IPS-18c (cell line): ENCODE measurements around the gene TRIM45.
"Not testable (repeated sequence)": the region's sequence is repeated elsewhere in the genome, so short reads cannot be mapped to it uniquely, and the experiment has no call there.

Experiments
- H3K4me3 ChIP-seq: 2 replicates; pipeline ENCODE4 v1.7.0; 2013; ENCODE audit warnings: low read depth, mild to moderate bottlenecking, low read length, moderate library complexity; ENCODE audit not compliant: insufficient read depth
- H3K9me3 ChIP-seq: one replicate; pipeline ENCODE4 v1.6.1; 2013; ENCODE audit warnings: mild to moderate bottlenecking, low read length, moderate library complexity; ENCODE audit not compliant: control insufficient read depth, insufficient read depth

TRIM45 gene

GRCh38 chr1:117121589-117122329 lies at the start of gene TRIM45:
TRIM45 (minus strand) TSS chr1:117121749; CDS start chr1:117121201, 548 bp downstream.
- peaks cover 2% of the 10 kb centered on the region for H3K9me3 ChIP-seq

DNA sequence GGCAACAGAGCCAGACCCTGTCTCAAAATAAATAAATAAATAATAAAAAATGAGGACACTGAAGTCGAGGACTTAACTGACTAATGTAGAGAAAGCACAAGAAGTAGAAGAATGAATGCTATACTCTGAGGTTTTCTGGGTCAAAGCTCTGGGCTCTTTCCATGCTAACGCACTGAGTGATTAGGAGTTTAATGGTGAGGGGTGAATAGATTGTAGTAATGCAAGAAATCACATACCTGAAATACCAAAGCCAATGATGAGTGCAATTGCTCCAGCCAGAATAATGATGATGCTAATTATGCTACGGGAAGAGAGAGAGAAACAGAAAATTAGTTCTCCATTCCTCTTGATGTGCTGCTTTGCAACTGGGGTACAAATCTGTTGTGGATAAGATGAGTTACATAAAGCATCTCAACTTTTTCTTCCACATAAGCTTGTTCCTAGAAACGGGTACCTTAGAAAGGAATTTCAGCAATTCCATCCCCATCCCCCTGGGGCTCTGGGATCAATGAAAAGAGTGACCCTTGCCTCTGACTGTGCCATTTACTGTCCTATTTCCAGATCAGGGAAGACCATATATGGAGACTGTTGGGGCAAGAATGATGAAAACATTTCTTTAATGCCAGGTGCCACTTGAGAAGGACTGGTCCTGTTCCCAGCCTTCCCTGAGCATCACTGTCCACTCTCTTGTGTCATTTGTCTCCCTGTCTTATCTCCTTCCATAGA lies 48.5 kb upstream of the TRIM45 start:
- H3K4me3 ChIP-seq, result no peak overlapping the region
- no peaks in the 10 kb centered on the region for H3K9me3 ChIP-seq

More at GRCh38 chr1:117121589-117122329, at the start of gene TRIM45:
- peak within 1 kb of the TSS; percentile 90 for H3K4me3 ChIP-seq

DNA sequence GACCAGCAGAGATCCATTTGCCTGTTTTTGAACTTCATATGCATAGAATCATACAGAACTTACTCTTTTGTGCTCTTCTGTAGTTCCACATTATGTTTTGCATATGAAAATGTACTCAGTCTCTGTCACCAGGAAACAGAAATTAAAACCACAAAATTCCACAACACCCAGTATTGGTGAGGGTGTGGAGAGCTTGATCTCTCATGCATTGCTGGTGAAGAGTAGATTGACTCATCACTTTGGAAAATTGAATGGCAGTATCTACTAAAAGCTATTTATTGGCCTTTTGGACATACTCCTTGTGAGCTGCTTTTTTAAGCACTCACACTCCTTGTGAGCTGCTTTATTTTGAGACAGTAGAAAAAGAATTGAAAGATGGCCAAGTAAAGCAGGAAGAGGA lies 45.9 kb upstream of the TRIM45 start:
- no peak overlapping the region for H3K4me3 ChIP-seq
- H3K9me3 ChIP-seq, result no peaks in the 10 kb centered on the region

DNA sequence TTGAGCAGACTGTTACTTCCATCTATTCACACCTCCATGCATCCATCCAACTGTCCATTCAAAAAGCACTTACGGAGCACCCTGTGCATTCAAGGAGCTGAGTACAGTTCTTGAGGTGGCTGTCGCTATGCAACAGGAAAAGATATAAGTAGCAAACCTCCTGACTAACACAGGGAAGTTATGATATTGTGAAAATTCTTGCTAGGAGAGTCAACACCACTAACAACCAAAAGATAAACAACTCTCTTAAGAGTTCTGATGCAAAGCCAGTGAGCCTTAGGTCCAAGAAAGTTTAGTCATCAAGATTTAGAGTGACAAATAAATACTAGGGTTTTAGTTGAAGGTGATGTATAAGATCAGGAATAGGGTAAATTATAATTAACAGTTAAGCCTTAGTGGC lies 44.5 kb upstream of the TRIM45 start:
- H3K9me3 ChIP-seq, result no peaks in the 10 kb centered on the region

DNA sequence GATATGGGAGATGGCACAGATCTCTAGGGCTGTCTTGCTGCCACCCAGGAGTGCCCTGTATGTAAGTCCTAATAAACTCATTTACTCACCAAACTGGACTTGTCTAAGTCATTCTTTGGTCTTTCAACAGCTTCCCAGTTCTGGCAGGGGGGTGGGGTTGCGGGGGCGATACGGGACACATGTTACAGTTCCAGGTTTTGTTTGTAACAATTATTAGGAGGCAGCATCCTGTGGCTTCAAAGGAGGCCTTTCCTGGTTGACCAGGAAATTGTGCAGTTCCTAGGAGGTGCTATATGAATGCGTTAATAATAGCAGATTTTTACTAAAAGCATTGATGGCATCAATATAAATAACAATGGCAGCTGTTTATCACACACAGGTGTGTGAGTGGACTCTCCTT lies 42.7 kb upstream of the TRIM45 start:
- Histone ChIP-seq H3K4me3 (no peak overlapping the region), H3K9me3 (no peaks in the 10 kb centered on the region)

More for the DNA sequence above, 44.5 kb upstream of the TRIM45 start:
- H3K4me3 ChIP-seq, result no peak overlapping the region

- Histone ChIP-seq H3K4me3 (no peak overlapping the region), H3K9me3 (peaks cover 3% of the 10 kb centered on the region)
Observed at GRCh38 chr1:117162816-117163215, 41.3 kb upstream of the TRIM45 start.

DNA sequence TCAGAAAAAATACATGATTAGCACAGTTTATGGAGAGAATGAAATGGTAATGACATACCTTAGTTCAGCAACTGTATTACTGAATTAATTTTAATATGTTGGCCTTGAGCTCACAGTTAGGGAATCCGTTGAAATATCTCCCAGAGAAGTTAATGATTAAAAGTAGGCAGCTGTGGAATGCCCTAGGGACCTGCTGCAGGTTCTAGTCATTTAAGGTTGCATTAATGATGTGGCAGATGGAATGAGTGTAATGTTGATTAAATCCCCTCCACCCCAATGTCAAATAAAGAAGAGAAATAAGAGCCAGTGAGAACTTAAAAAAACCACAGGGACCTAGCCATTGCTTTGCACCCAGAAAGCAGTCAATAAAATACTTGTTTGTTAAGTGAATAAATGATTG lies 40.3 kb upstream of the TRIM45 start:
- Histone ChIP-seq H3K9me3 (peaks cover 4% of the 10 kb centered on the region), H3K4me3 (no peak overlapping the region)

DNA sequence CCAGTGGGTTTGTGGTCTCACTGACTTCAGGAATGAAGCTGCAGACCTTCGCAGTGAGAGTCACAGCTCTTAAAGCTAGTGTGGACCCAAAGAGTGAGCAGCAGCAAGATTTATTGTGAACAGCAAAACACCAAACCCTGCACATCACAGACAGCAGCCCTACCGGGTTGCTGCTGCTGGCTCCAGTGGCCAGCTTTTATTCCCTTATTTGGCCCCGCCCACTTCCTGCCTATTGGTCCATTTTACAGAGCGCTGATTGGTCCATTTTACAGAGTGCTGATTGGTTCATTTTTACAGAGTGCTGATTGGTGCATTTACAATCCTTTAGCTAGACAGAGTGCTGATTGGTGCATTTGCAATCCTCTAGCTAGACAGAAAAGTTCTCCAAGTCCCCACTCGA lies 29.8 kb upstream of the TRIM45 start:
- not testable (repeated sequence) for H3K4me3 ChIP-seq, H3K9me3 ChIP-seq

- H3K9me3 ChIP-seq, result peaks cover 2% of the 10 kb centered on the region
- no peak overlapping the region for H3K4me3 ChIP-seq
Observed at GRCh38 chr1:117150316-117150715, 28.8 kb upstream of the TRIM45 start.

- Histone ChIP-seq H3K9me3 (peaks cover 2% of the 10 kb centered on the region), H3K4me3 (no peak overlapping the region)
Observed at GRCh38 chr1:117147856-117148588, 26.5 kb upstream of the TRIM45 start.

DNA sequence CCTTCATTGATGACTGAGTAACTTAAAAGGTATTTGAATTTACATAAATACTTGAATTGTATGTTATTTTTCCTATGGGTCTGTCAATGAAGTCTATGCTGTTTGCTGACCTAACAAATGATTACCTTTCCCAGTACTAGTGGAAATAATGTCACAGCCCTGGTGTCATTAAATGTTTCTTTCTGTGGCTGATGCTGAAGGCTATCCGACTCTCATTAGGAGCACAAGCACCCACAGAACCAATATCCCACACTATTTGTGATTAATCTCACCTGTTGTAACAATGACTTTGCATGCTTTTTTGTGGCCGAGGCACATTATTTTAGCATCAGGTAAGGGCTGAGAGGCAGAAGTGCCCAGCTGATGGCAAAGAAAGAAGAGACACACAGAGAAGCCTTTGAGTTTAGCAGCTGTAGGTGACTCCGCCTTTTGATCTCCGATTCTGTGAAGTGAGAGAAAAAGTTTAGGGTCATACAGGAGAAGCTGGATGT lies 25.8 kb upstream of the TRIM45 start:
- H3K4me3 ChIP-seq, result no peak overlapping the region
- H3K9me3 ChIP-seq, result peaks cover 2% of the 10 kb centered on the region

DNA sequence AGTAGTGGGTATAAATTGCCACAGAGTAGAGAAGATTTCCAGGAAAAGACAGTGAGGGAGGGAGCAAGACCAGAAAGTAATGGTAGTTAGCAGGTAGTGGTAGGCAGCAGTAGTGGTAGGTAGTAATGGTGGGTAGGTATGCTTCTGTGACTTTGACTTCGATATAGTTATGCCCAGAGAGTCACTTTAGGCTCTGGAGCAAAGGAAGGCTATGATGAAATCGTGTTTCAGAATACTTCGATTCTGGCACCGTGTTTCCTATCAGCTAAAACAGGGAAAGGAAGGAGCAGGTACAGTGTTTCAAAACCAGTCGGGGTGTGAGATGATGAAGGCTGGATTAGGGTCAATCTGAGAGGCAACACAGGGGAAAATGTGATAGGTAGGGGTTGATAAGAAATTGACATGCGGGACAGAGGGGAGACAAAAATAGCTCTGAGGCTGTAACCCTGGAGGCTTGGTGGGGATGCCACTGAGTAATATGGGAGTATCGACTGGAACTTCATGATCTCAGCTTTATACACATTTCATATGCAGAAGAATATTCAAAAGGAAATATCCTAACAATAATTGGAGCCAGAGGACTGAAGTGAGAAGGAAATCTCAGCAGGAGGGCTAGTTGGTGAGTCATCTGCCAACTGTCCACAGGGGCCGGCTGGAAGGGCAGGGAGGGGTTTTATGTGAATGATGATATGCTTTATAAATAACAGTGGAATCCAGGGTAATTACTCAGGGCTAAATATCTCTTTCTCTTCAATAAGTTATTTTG lies 25.2 kb upstream of the TRIM45 start:
- Histone ChIP-seq H3K9me3 (peaks cover 2% of the 10 kb centered on the region), H3K4me3 (no peak overlapping the region)

- no peak overlapping the region for H3K4me3 ChIP-seq
Observed at GRCh38 chr1:117146072-117146471, 24.5 kb upstream of the TRIM45 start.

DNA sequence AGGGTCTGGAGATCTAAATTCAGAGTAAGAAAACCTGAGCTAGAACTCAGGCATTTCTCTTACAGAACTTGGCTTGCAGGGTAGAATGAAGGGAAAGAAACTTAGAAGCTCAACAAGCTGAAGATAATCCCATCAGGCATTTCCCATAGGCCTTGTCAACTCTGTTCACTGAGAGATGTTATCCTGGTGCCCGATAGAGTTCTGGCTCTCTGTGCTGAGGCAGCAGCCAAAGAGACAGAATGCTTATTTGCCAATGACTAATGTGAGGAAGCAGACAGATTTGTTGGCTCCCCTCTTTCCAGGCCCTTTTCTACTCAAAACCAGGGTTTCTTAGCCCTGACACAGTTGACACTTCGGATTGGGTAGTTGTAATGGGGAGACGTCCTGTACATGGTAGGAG lies 22.3 kb upstream of the TRIM45 start:
- no peaks in the 10 kb centered on the region for H3K9me3 ChIP-seq
- H3K4me3 ChIP-seq, result no peak overlapping the region

More at GRCh38 chr1:117146072-117146471, 24.5 kb upstream of the TRIM45 start:
- no peaks in the 10 kb centered on the region for H3K9me3 ChIP-seq

DNA sequence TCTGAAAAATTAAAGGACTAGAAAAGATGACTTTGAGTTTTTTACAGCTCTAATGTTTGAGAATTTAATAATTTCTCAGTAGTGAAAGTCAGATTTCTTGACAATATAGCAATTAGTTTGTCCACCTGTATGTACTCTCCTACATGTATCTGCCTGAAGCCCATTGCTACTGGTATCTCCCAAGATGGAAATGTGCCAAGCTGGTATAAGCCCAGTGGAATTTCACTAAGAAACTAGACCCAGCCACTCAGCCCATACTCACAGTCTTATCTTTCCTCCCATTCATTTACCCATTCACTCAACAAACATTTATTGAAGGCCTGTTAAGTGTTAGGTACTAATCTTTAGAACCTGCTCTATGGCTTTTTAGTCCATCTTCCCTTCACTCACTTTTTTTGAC lies 21.6 kb upstream of the TRIM45 start:
- Histone ChIP-seq H3K9me3 (no peaks in the 10 kb centered on the region), H3K4me3 (no peak overlapping the region)

DNA sequence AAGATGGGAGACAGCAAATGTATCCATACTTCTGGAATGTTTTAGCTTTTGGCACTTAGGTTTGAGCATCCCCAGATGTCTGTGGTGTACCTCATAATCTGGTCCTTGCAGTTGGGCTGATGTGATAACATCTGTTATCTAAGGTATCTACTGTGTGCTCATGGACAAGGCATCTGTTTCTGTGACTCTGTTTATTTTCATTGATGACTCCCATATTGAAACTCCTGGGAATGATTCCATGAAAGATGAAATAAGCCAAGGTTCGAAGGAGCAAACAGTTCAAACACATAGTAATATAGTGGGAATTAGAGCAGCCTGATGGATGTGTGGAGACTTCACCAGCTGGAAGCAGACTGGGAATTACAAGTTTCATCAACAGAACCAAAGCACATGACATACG lies 20.7 kb upstream of the TRIM45 start:
- Histone ChIP-seq H3K4me3 (no peak overlapping the region), H3K9me3 (no peaks in the 10 kb centered on the region)

- H3K4me3 ChIP-seq, result no peak overlapping the region
- H3K9me3 ChIP-seq, result no peaks in the 10 kb centered on the region
Observed at GRCh38 chr1:117138561-117138960, 17.0 kb upstream of the TRIM45 start.
